Measurements from ENCODE around the gene ITIH1.

- TF ChIP-seq POLR2A (IDR thresholded peaks at IDR 0.05; ENCODE audit: low read depth, low read length) (no peak), CTCF (conservative IDR thresholded peaks at IDR 0.05; ENCODE audit: low read depth, low read length) (no peak), CHD1 (IDR thresholded peaks at IDR 0.05; ENCODE audit: low read depth, low read length) (no peak), CEBPB (IDR thresholded peaks at IDR 0.05; ENCODE audit: low read depth, low read length) (no peak), RFX5 (IDR thresholded peaks at IDR 0.05; ENCODE audit: low read depth, low read length) (no peak), FOS (IDR thresholded peaks at IDR 0.05; ENCODE audit: low read depth, low read length) (no peak), RCOR1 (IDR thresholded peaks at IDR 0.05; ENCODE audit: insufficient replicate concordance, low read length) (no peak), MXI1 (IDR thresholded peaks at IDR 0.05; ENCODE audit: borderline replicate concordance, low read depth, low read length) (no peak)
Measured at GRCh38 chr3:52790741-52791140, 13.3 kb downstream of the ITIH1 start.

Measured in IMR-90 (cell line).